Adrenal gland (tissue), 19 donors: ENCODE data around the gene EXOSC9. TPM values are rescaled to one million over a fixed set of nuclear protein-coding genes. Genes with fewer than 3 reads are reported as not detected.
A peak's percentile ranks its signal among the peaks of the same experiment; 100 is the strongest.
"Not testable (repeated sequence)": the region's sequence is repeated elsewhere in the genome, so short reads cannot be mapped to it uniquely, and the experiment has no call there.

Experiments used
- DNase-seq, 7 donors: peaks; one replicate each; pipeline ENCODE4 v3.0.0-alpha.2; 2019 to 2020
- H3K27ac ChIP-seq, 5 donors: fragments of 200-600 bp; sonication (generic) in 4 of 5; 1 replicate in 3 of 5; 2 replicates in 2 of 5; pipeline versions ENCODE4 v1.5.1 to v1.8.0; 2016 to 2020; ENCODE audit warnings: mild to moderate bottlenecking in 1 of 5
- H3K27me3 ChIP-seq: fragments of 200-600 bp; 2 replicates; pipeline ENCODE4 v1.8.0; 2021
- H3K36me3 ChIP-seq, 2 donors: fragments of 200-600 bp; replicated peaks in 1 of 2; 1 replicate in 1 of 2; 2 replicates in 1 of 2; pipeline versions ENCODE4 v1.5.1 to v1.8.0; 2018 to 2022
- H3K4me1 ChIP-seq, 2 donors: fragments of 200-600 bp; replicated peaks in 1 of 2; 1 replicate in 1 of 2; 2 replicates in 1 of 2; pipeline versions ENCODE4 v1.5.1 to v1.8.0; 2018 to 2021
- H3K4me3 ChIP-seq, 4 donors: fragments of 200-600 bp; sonication (generic) in 3 of 4; one replicate each; pipeline ENCODE4 v1.5.1; 2016 to 2018
- H3K9me3 ChIP-seq, 3 donors: fragments of 200-600 bp; sonication (generic) in 1 of 3; replicated peaks in 1 of 3; 1 replicate in 2 of 3; 2 replicates in 1 of 3; pipeline versions ENCODE4 v1.5.1 to v1.8.0; 2016 to 2021
- POLR2A ChIP-seq, 2 donors: fragments of 450-650 bp; IDR thresholded peaks; one replicate each; pipeline ENCODE4 v1.6.1; 2017; ENCODE audit warnings: antibody characterized with exemption in 2 of 2, mild to moderate bottlenecking in 2 of 2, moderate library complexity in 1 of 2
- WGBS, 4 donors: extraction: QIAGEN DNeasy Blood & Tissue Kit in 2 of 4; methylation state at CpG; one replicate each; pipeline versions ENCODE4 v1.1.5 to v1.1.7; 2013 to 2017; 5-methylcytosine and 5-hydroxymethylcytosine counted together
- intact Hi-C, 2 donors: fragments of 100-400 bp; cut with DNase I; formaldehyde crosslinking; loops; one replicate each; pipeline versions ENCODE4 v1.14.1 to v1.15.0; 2022 to 2023
- long read RNA-seq, 10 donors: library from polyadenylated mRNA in 3 of 10; unstranded in 2 of 10; stranded (forward) in 1 of 10; transcript quantifications; one replicate each; pipeline ENCODE4 v2.0.0 and lab custom pipeline, GENCODE V29; 2021 to 2026
- polyA plus RNA-seq, 3 donors: library from polyadenylated mRNA; stranded (reverse); fragments of 200-250 nt in 2 of 3; fragments of 350-450 nt in 1 of 3; fragmentation: Illumina TruSeq in 1 of 3; extraction: RNeasy Lipid Tissue Mini Kit (QIAGEN cat#74804) in 1 of 3; gene quantifications; one replicate each; pipeline ENCODE4 v1.2.3, GENCODE V29; 2013 to 2014
- total RNA-seq, 9 donors: library from RNA; depleted of rRNA in 4 of 9; stranded (reverse); fragments of >200 nt in 4 of 9; fragments of 120-200 nt in 1 of 9; fragmentation: NEBNext Ultra II Directional in 1 of 9; extraction: Animal tissue kit (Norgen Biotek cat#: 25700) in 1 of 9; gene quantifications; one replicate each; pipeline versions ENCODE4 v1.1.0 to v1.2.4, GENCODE V29; 2013 to 2023
- TF ChIP-seq, protein P1 (sequence below), 6 experiments: fragments of 450-650 bp in 4 of 6; fragments of 200-600 bp in 2 of 6; sonication (generic) in 1 of 6; IDR thresholded peaks; 1 replicate in 5 of 6; 2 replicates in 1 of 6; pipeline versions ENCODE4 v1.5.1 to v1.8.0; 2016 to 2021; ENCODE audit warnings: antibody characterized with exemption in 6 of 6, mild to moderate bottlenecking in 2 of 6, moderate library complexity in 1 of 6
- donor health status: healthy with polysubstance abuse.
- donor health status: Bipolar disorder and iron deficiency.
- donor health status: DM: yes; HTN: yes; CAD: no.
- donor health status: DM: no; HTN: no; CAD: no.
- donor health status: DM: no; HTN: no; CAD: no.
- donor health status: DM: yes; HTN: yes; CAD: no.

The EXOSC9 gene, protein sequence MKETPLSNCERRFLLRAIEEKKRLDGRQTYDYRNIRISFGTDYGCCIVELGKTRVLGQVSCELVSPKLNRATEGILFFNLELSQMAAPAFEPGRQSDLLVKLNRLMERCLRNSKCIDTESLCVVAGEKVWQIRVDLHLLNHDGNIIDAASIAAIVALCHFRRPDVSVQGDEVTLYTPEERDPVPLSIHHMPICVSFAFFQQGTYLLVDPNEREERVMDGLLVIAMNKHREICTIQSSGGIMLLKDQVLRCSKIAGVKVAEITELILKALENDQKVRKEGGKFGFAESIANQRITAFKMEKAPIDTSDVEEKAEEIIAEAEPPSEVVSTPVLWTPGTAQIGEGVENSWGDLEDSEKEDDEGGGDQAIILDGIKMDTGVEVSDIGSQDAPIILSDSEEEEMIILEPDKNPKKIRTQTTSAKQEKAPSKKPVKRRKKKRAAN
- total RNA-seq (10 to 100 TPM; 10.6 to 41.3 (median 15.6) TPM), polyA plus RNA-seq (10 to 100 TPM; 25.4 to 35.4 (median 32.9) TPM)
- long read RNA-seq, donor 1, transcript EXOSC9-201 (12 exons, 1,481 nt) = major isoform, 9 of 9 reads
- long read RNA-seq, donor 1, partial matches to known transcripts = 0 of 9 reads
- long read RNA-seq, donor 1, other reads (novel, unspliced or antisense) = 0 of 9 reads
- long read RNA-seq, donor 2, partial matches to known transcripts = 0 of 5 reads
- long read RNA-seq, donor 2, other reads (novel, unspliced or antisense) = 0 of 5 reads
- long read RNA-seq, donor 3, partial matches to known transcripts = 9 of 12 reads
- long read RNA-seq, donor 3, other reads (novel, unspliced or antisense) = 0 of 12 reads
- long read RNA-seq, donor 4, transcript EXOSC9-201 (12 exons, 1,481 nt) = major isoform, 6 of 15 reads
- long read RNA-seq, donor 4, partial matches to known transcripts = 7 of 15 reads
- long read RNA-seq, donor 4, other reads (novel, unspliced or antisense) = 1 of 15 reads
- long read RNA-seq, donor 5, transcript EXOSC9-201 (12 exons, 1,481 nt) = major isoform, 9 of 13 reads
- long read RNA-seq, donor 5, partial matches to known transcripts = 0 of 13 reads
- long read RNA-seq, donor 5, other reads (novel, unspliced or antisense) = 2 of 13 reads
- long read RNA-seq, donor 6, partial matches to known transcripts = 4 of 8 reads
- long read RNA-seq, donor 6, other reads (novel, unspliced or antisense) = 0 of 8 reads
- long read RNA-seq, donor 7, partial matches to known transcripts = 13 of 16 reads
- long read RNA-seq, donor 7, other reads (novel, unspliced or antisense) = 0 of 16 reads
- long read RNA-seq, donor 8, transcript EXOSC9-201 (12 exons, 1,481 nt) = major isoform, 6 of 12 reads
- long read RNA-seq, donor 8, partial matches to known transcripts = 5 of 12 reads
- long read RNA-seq, donor 8, other reads (novel, unspliced or antisense) = 0 of 12 reads
- long read RNA-seq, donor 9, partial matches to known transcripts = 0 of 3 reads
- long read RNA-seq, donor 9, other reads (novel, unspliced or antisense) = 0 of 3 reads
- long read RNA-seq, donor 10, partial matches to known transcripts = 0 of 4 reads
- long read RNA-seq, donor 10, other reads (novel, unspliced or antisense) = 0 of 4 reads

GRCh38 chr4:121800961-121801714, at the start of gene EXOSC9:
Gene EXOSC9, plus strand, starts transcription at chr4:121801323. Its CDS starts 102 bp downstream, at chr4:121801425.
- H3K9me3 ChIP-seq = no peaks in the 10 kb centered on the region
- DNase-seq = peak; percentile 93 to 97 (median 96)
- no peaks in the 10 kb centered on the region for H3K27me3 ChIP-seq
- intact Hi-C loops = no loop called here
- peaks cover 0 to 30% of the 10 kb centered on the region in 2 donors for H3K36me3 ChIP-seq
- H3K4me3 ChIP-seq = peak within 1 kb of the TSS; percentile 52 to 93 (median 82)
- peaks cover 0 to 10% of the 10 kb centered on the region in 2 donors for H3K4me1 ChIP-seq
- H3K27ac ChIP-seq = peak within 1 kb of the TSS; percentile 34 to 92 (median 90)
- WGBS, 4 donors = 0 to 1% (median 0%) methylated on average over 43 to 48 of the region's 48 CpGs
- TF ChIP-seq, protein P1, sequence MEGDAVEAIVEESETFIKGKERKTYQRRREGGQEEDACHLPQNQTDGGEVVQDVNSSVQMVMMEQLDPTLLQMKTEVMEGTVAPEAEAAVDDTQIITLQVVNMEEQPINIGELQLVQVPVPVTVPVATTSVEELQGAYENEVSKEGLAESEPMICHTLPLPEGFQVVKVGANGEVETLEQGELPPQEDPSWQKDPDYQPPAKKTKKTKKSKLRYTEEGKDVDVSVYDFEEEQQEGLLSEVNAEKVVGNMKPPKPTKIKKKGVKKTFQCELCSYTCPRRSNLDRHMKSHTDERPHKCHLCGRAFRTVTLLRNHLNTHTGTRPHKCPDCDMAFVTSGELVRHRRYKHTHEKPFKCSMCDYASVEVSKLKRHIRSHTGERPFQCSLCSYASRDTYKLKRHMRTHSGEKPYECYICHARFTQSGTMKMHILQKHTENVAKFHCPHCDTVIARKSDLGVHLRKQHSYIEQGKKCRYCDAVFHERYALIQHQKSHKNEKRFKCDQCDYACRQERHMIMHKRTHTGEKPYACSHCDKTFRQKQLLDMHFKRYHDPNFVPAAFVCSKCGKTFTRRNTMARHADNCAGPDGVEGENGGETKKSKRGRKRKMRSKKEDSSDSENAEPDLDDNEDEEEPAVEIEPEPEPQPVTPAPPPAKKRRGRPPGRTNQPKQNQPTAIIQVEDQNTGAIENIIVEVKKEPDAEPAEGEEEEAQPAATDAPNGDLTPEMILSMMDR (IDR thresholded peaks at IDR 0.05) = peak in 1 of 6 experiments; percentile 10
- peak; percentile 63 to 83 for TF ChIP-seq POLR2A (IDR thresholded peaks at IDR 0.05)

DNA sequence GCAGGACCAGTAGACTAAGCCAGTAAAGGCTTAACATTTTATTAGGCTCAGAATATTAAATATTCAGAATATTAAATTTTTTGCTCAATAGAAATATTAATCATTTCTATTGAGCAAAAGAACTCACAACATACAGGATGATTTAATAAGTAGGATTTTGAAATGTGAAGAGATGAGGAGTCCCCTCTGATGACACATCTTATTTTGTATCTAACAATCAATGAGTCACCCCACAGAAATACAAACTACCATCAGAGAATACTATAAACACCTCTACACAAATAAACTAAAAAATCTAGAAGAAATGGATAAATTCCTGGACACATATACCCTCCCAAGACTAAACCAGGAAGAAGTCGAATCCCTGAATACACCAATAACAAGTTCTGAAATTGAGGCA, 49.0 kb upstream of the EXOSC9 start:
- H3K27me3 ChIP-seq, intact Hi-C loops, DNase-seq, H3K4me3 ChIP-seq, H3K4me1 ChIP-seq, H3K9me3 ChIP-seq, H3K36me3 ChIP-seq, H3K27ac ChIP-seq: not testable (repeated sequence)
- 76 to 94% (median 87%) methylated on average over 1 of the region's 1 CpG for WGBS, 4 donors

DNA sequence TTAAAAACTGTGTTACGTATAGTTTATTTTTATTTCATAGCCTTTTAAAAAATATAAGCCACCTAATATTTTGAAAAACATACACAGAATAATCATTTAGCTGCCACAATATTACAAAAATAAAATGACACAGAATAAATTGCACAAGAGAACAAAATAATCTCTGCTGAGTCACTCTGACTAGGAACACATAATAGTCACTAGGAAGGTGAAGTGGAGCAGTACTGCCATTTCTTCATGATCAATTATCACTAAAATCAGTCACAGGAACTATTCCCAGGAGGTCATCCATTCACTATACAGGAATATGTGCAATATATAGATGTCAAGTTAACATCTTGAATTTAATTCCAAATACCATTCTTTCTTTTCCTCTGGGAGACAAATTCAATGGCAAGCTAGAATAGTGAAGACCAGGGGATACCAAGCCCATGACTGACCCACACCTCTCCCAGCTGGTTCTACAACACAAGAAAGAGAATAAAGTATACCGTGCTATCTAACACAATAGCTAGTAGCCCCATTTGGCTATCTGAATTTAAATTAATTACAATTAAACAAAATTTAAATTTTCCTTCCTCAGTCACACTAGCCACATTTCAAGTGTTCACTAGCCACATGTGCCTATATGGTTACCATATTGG, 42.1 kb upstream of the EXOSC9 start:
- no peaks in the 10 kb centered on the region for H3K9me3 ChIP-seq
- WGBS, 4 donors = 82 to 97% (median 85%) methylated on average over 2 of the region's 2 CpGs
- intact Hi-C loops = no loop called here
- no peak overlapping the region for H3K27ac ChIP-seq
- no peak for TF ChIP-seq POLR2A (IDR thresholded peaks at IDR 0.05)
- no peaks in the 10 kb centered on the region for H3K36me3 ChIP-seq
- H3K4me3 ChIP-seq = no peak overlapping the region
- H3K27me3 ChIP-seq = peaks cover 3% of the 10 kb centered on the region
- DNase-seq = no peak
- no peaks in the 10 kb centered on the region for H3K4me1 ChIP-seq

DNA sequence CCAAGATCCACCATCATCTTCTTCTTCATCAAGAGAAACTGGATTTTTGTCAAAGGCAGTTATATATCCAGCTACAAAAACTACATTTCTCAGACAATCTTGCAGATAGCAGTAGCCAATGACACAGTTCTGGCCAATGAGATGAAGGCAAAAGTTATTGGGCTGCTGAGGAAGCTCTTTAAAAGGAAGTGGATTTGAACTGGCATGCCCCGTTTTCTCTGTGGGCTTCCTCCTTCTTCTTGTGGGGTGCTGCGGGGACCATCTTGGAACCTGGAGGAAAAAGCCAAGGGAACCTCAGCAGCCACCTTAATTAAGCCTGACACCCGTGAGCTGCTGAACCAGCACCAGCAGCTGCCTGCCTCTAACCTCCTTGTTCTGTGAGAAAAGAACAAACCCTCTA, 40.9 kb upstream of the EXOSC9 start:
- no peak for TF ChIP-seq POLR2A (IDR thresholded peaks at IDR 0.05)
- TF ChIP-seq, protein P1 (IDR thresholded peaks at IDR 0.05) = no peak
- Histone ChIP-seq H3K9me3 (no peaks in the 10 kb centered on the region), H3K27me3 (peaks cover 15% of the 10 kb centered on the region), H3K4me3 (no peak overlapping the region), H3K27ac (no peak overlapping the region), H3K4me1 (peaks cover 0 to 9% of the 10 kb centered on the region in 2 donors), H3K36me3 (no peaks in the 10 kb centered on the region)
- no peak for DNase-seq
- WGBS, 4 donors = 42 to 69% (median 53%) methylated on average over 3 of the region's 3 CpGs
- intact Hi-C loops = no loop called here
